GM12891 (cell line): ENCODE results near the gene NDUFS7.

ENCODE experiments used
- POLR2A ChIP-seq: IDR thresholded peaks from 2 replicates; pipeline ENCODE4 v1.6.1; 2011; ENCODE audit warnings: low read depth, low read length, control low read depth
- TAF1 ChIP-seq: IDR thresholded peaks from 2 replicates; pipeline ENCODE4 v1.6.1; 2011; ENCODE audit warnings: low read depth, low read length, control low read depth

- no peak for TF ChIP-seq POLR2A
- no peak for TF ChIP-seq TAF1
These were observed 27.9 kb upstream of the NDUFS7 start for GRCh38 chr19:1355568-1356507.
